ENCODE data around the gene RBM28. TPM values are rescaled to one million over a fixed set of nuclear protein-coding genes. Genes with fewer than 3 reads are reported as not detected.

Gene RBM28
- total RNA-seq, 2 experiments from 2014 or later, result 46.2 to 56.0 TPM

GRCh38 chr7:128262273-128263028 lies 81.3 kb downstream of the RBM28 start:
- H3K4me1 Mint-ChIP-seq (ENCODE audit: low read depth), result no peaks in the 10 kb centered on the region
- no peak overlapping the region for H3K27ac Mint-ChIP-seq
- intact Hi-C loops (cut with micrococcal nuclease), result no loop called here
- peaks cover 5% of the 10 kb centered on the region for H3K27me3 Mint-ChIP-seq
- DNase-seq, result no peak
- ChIA-PET POLR2A (no interaction called here), CTCF (no interaction called here)
- H3K9me3 Mint-ChIP-seq, result no peaks in the 10 kb centered on the region
- no peak overlapping the region for H3K4me3 Mint-ChIP-seq
- no peaks in the 10 kb centered on the region for H3K36me3 Mint-ChIP-seq

GRCh38 chr7:128260069-128260795 lies 83.5 kb downstream of the RBM28 start:
- Mint-ChIP-seq H3K36me3 (no peaks in the 10 kb centered on the region), H3K4me3 (no peak overlapping the region), H3K27ac (no peak overlapping the region), H3K27me3 (peaks cover 4% of the 10 kb centered on the region), H3K4me1 (ENCODE audit: low read depth) (no peaks in the 10 kb centered on the region), H3K9me3 (no peaks in the 10 kb centered on the region)
- intact Hi-C loops (cut with micrococcal nuclease), result no loop called here
- no peak for DNase-seq
- ChIA-PET POLR2A (no interaction called here), CTCF (no interaction called here)

- no peak for DNase-seq
- H3K9me3 Mint-ChIP-seq, result no peaks in the 10 kb centered on the region
- peaks cover 4% of the 10 kb centered on the region for H3K27me3 Mint-ChIP-seq
- CTCF ChIA-PET, result no interaction called here
- intact Hi-C loops (cut with micrococcal nuclease), result no loop called here
- H3K4me3 Mint-ChIP-seq, result no peak overlapping the region
- H3K36me3 Mint-ChIP-seq, result no peaks in the 10 kb centered on the region
- H3K4me1 Mint-ChIP-seq (ENCODE audit: low read depth), result no peaks in the 10 kb centered on the region
- H3K27ac Mint-ChIP-seq, result no peak overlapping the region
- POLR2A ChIA-PET, result no interaction called here
Measured at GRCh38 chr7:128259131-128260061, 84.3 kb downstream of the RBM28 start.

- intact Hi-C loops (cut with micrococcal nuclease), result no loop called here
- Mint-ChIP-seq H3K36me3 (no peaks in the 10 kb centered on the region), H3K27ac (no peak overlapping the region), H3K4me1 (ENCODE audit: low read depth) (no peaks in the 10 kb centered on the region), H3K27me3 (peaks cover 4% of the 10 kb centered on the region), H3K9me3 (no peaks in the 10 kb centered on the region), H3K4me3 (no peak overlapping the region)
- POLR2A ChIA-PET, result interaction anchor here (0.6 kb wide), 1 partner anchor 152 kb away, joined by 5 read pairs; no protein-coding TSS in a partner anchor
- CTCF ChIA-PET, result no interaction called here
- DNase-seq, result no peak
Measured at GRCh38 chr7:128257458-128257857, 86.2 kb downstream of the RBM28 start.

GRCh38 chr7:128255271-128255670 lies 88.4 kb downstream of the RBM28 start:
- Mint-ChIP-seq H3K4me3 (no peak overlapping the region), H3K9me3 (no peaks in the 10 kb centered on the region), H3K36me3 (no peaks in the 10 kb centered on the region), H3K4me1 (ENCODE audit: low read depth) (no peaks in the 10 kb centered on the region), H3K27me3 (peaks cover 2% of the 10 kb centered on the region), H3K27ac (no peak overlapping the region)
- DNase-seq, result no peak
- POLR2A ChIA-PET, result no interaction called here
- intact Hi-C loops (cut with micrococcal nuclease), result no loop called here
- CTCF ChIA-PET, result no interaction called here

GRCh38 chr7:128254470-128254869 lies 89.2 kb downstream of the RBM28 start:
- Mint-ChIP-seq H3K4me1 (ENCODE audit: low read depth) (no peaks in the 10 kb centered on the region), H3K27ac (no peak overlapping the region), H3K4me3 (no peak overlapping the region), H3K9me3 (no peaks in the 10 kb centered on the region), H3K36me3 (no peaks in the 10 kb centered on the region), H3K27me3 (peaks cover 2% of the 10 kb centered on the region)
- CTCF ChIA-PET, result no interaction called here
- intact Hi-C loops (cut with micrococcal nuclease), result no loop called here
- DNase-seq, result no peak
- POLR2A ChIA-PET, result no interaction called here

GRCh38 chr7:128253701-128254100 lies 90.0 kb downstream of the RBM28 start:
- H3K4me1 Mint-ChIP-seq (ENCODE audit: low read depth), result no peaks in the 10 kb centered on the region
- CTCF ChIA-PET, result no interaction called here
- no peaks in the 10 kb centered on the region for H3K36me3 Mint-ChIP-seq
- no peak overlapping the region for H3K27ac Mint-ChIP-seq
- H3K27me3 Mint-ChIP-seq, result peaks cover 2% of the 10 kb centered on the region
- intact Hi-C loops (cut with micrococcal nuclease), result no loop called here
- H3K9me3 Mint-ChIP-seq, result no peaks in the 10 kb centered on the region
- POLR2A ChIA-PET, result no interaction called here
- H3K4me3 Mint-ChIP-seq, result no peak overlapping the region
- DNase-seq, result no peak

- H3K4me3 Mint-ChIP-seq, result no peak overlapping the region
- POLR2A ChIA-PET, result no interaction called here
- no peaks in the 10 kb centered on the region for H3K27me3 Mint-ChIP-seq
- CTCF ChIA-PET, result no interaction called here
- H3K27ac Mint-ChIP-seq, result no peak overlapping the region
- no peaks in the 10 kb centered on the region for H3K4me1 Mint-ChIP-seq (ENCODE audit: low read depth)
- DNase-seq, result no peak
- H3K9me3 Mint-ChIP-seq, result no peaks in the 10 kb centered on the region
- intact Hi-C loops (cut with micrococcal nuclease), result no loop called here
- no peaks in the 10 kb centered on the region for H3K36me3 Mint-ChIP-seq
Measured at GRCh38 chr7:128251337-128251736, 92.4 kb downstream of the RBM28 start.

Other genes starting within 250 kb of the RBM28 start
- not detected for gene LEP, start 102.6 kb downstream of the RBM28 start, total RNA-seq
- under 1 TPM; 0.10 to 0.12 TPM for gene PRRT4, start 17.8 kb upstream of the RBM28 start, total RNA-seq
- gene IMPDH1, start 66.1 kb upstream of the RBM28 start, total RNA-seq, result 10 to 100 TPM; 52.9 to 57.7 TPM
- gene HILPDA, start 112.0 kb upstream of the RBM28 start, total RNA-seq, result 10 to 100 TPM; 48.6 to 48.8 TPM
- 10 to 100 TPM; 42.2 to 42.8 TPM for gene METTL2B, start 132.8 kb upstream of the RBM28 start, total RNA-seq

Measured in activated CD4-positive, alpha-beta memory T cell treated with anti-CD3 and anti-CD28 coated beads for 36 hours (primary cell).